Duodenal mucosa (tissue), 2 donors: Measurements from ENCODE around the gene MRFAP1.
"Not testable (repeated sequence)": the region's sequence is repeated elsewhere in the genome, so short reads cannot be mapped to it uniquely, and the experiment has no call there.

Source experiments
- H3K27ac ChIP-seq: one replicate; pipeline ENCODE4 v1.7.0; 2013; ENCODE audit warnings: low read depth, low read length
- H3K27me3 ChIP-seq, 2 donors: one replicate each; pipeline ENCODE4 v1.7.0; 2013; ENCODE audit warnings: low read length in 2 of 2, control low read depth in 1 of 2; ENCODE audit not compliant: insufficient read depth in 2 of 2, control insufficient read depth in 1 of 2
- H3K36me3 ChIP-seq, 2 donors: one replicate each; pipeline ENCODE4 v1.7.0; 2013; ENCODE audit warnings: low read length in 2 of 2, control low read depth in 1 of 2; ENCODE audit not compliant: insufficient read depth in 2 of 2, control insufficient read depth in 1 of 2
- H3K4me1 ChIP-seq, 2 donors: one replicate each; pipeline ENCODE4 v1.7.0; 2013; ENCODE audit warnings: low read length in 2 of 2, control low read depth in 1 of 2; ENCODE audit not compliant: insufficient read depth in 2 of 2, control insufficient read depth in 1 of 2
- H3K4me3 ChIP-seq, 2 donors: one replicate each; pipeline ENCODE4 v1.7.0; 2013; ENCODE audit warnings: low read length in 2 of 2, low read depth in 1 of 2
- H3K9ac ChIP-seq, 2 donors: one replicate each; pipeline ENCODE4 v1.7.0; 2013; ENCODE audit warnings: low read length in 2 of 2, low read depth in 1 of 2
- H3K9me3 ChIP-seq, 2 donors: one replicate each; pipeline ENCODE4 v1.7.0; 2013; ENCODE audit warnings: low read length in 2 of 2, control low read depth in 1 of 2; ENCODE audit not compliant: control insufficient read depth in 1 of 2

Gene MRFAP1

GRCh38 chr4:6619116-6619465 is 21.4 kb upstream of the MRFAP1 start:
- H3K36me3 ChIP-seq, result peaks cover 14 to 46% of the 10 kb centered on the region in 2 donors
- no peak overlapping the region for H3K4me3 ChIP-seq
- H3K27ac ChIP-seq, result no peak overlapping the region
- H3K9me3 ChIP-seq, result no peaks in the 10 kb centered on the region
- H3K9ac ChIP-seq, result no peak overlapping the region
- H3K4me1 ChIP-seq, result no peaks in the 10 kb centered on the region
- H3K27me3 ChIP-seq, result no peaks in the 10 kb centered on the region

GRCh38 chr4:6619466-6620255 is 20.8 kb upstream of the MRFAP1 start:
- Histone ChIP-seq H3K4me3 (no peak overlapping the region), H3K9me3 (no peaks in the 10 kb centered on the region), H3K9ac (no peak overlapping the region), H3K4me1 (no peaks in the 10 kb centered on the region), H3K27me3 (no peaks in the 10 kb centered on the region), H3K27ac (no peak overlapping the region), H3K36me3 (peaks cover 14 to 41% of the 10 kb centered on the region in 2 donors)

GRCh38 chr4:6620296-6620695 is 20.2 kb upstream of the MRFAP1 start:
- Histone ChIP-seq H3K36me3 (peaks cover 14 to 38% of the 10 kb centered on the region in 2 donors), H3K4me1 (no peaks in the 10 kb centered on the region), H3K27me3 (no peaks in the 10 kb centered on the region), H3K9me3 (no peaks in the 10 kb centered on the region), H3K27ac (no peak overlapping the region), H3K4me3 (no peak overlapping the region), H3K9ac (no peak overlapping the region)

- Histone ChIP-seq H3K4me1 (no peaks in the 10 kb centered on the region), H3K4me3 (no peak overlapping the region), H3K36me3 (peaks cover 12 to 37% of the 10 kb centered on the region in 2 donors), H3K27ac (no peak overlapping the region), H3K9me3 (no peaks in the 10 kb centered on the region), H3K9ac (no peak overlapping the region), H3K27me3 (no peaks in the 10 kb centered on the region)
Measured at GRCh38 chr4:6620891-6621555, 19.5 kb upstream of the MRFAP1 start.

- Histone ChIP-seq H3K27me3 (no peaks in the 10 kb centered on the region), H3K4me1 (no peaks in the 10 kb centered on the region), H3K4me3 (no peak overlapping the region), H3K9ac (no peak overlapping the region), H3K27ac (no peak overlapping the region), H3K9me3 (no peaks in the 10 kb centered on the region), H3K36me3 (peaks cover 7 to 32% of the 10 kb centered on the region in 2 donors)
Measured at GRCh38 chr4:6621556-6621927, 18.9 kb upstream of the MRFAP1 start.

- Histone ChIP-seq H3K9ac (no peak overlapping the region), H3K9me3 (no peaks in the 10 kb centered on the region), H3K36me3 (peaks cover 0 to 22% of the 10 kb centered on the region in 2 donors), H3K4me3 (no peak overlapping the region), H3K4me1 (no peaks in the 10 kb centered on the region), H3K27ac (no peak overlapping the region), H3K27me3 (no peaks in the 10 kb centered on the region)
Measured at GRCh38 chr4:6622744-6623143, 17.7 kb upstream of the MRFAP1 start.

- no peak overlapping the region for H3K4me3 ChIP-seq
- H3K27ac ChIP-seq, result no peak overlapping the region
- H3K9ac ChIP-seq, result no peak overlapping the region
- peaks cover 0 to 4% of the 10 kb centered on the region in 2 donors for H3K36me3 ChIP-seq
- no peaks in the 10 kb centered on the region for H3K4me1 ChIP-seq
- H3K9me3 ChIP-seq, result no peaks in the 10 kb centered on the region
- no peaks in the 10 kb centered on the region for H3K27me3 ChIP-seq
Measured at GRCh38 chr4:6625256-6625655, 15.2 kb upstream of the MRFAP1 start.

- H3K27ac ChIP-seq, result no peak overlapping the region
- peaks cover 0 to 4% of the 10 kb centered on the region in 2 donors for H3K36me3 ChIP-seq
- H3K9me3 ChIP-seq, result no peaks in the 10 kb centered on the region
- H3K9ac ChIP-seq, result no peak overlapping the region
- H3K4me1 ChIP-seq, result no peaks in the 10 kb centered on the region
- H3K27me3 ChIP-seq, result no peaks in the 10 kb centered on the region
- no peak overlapping the region for H3K4me3 ChIP-seq
Measured at GRCh38 chr4:6626066-6626465, 14.4 kb upstream of the MRFAP1 start.

GRCh38 chr4:6627832-6628231 is 12.7 kb upstream of the MRFAP1 start:
- Histone ChIP-seq H3K4me1 (no peaks in the 10 kb centered on the region), H3K36me3 (no peaks in the 10 kb centered on the region), H3K9ac (no peak overlapping the region), H3K27me3 (no peaks in the 10 kb centered on the region), H3K9me3 (no peaks in the 10 kb centered on the region), H3K4me3 (no peak overlapping the region), H3K27ac (no peak overlapping the region)

GRCh38 chr4:6628484-6628883 is 12.0 kb upstream of the MRFAP1 start:
- not testable (repeated sequence) for H3K4me3 ChIP-seq, H3K9ac ChIP-seq, H3K9me3 ChIP-seq, H3K27ac ChIP-seq, H3K27me3 ChIP-seq, H3K36me3 ChIP-seq, H3K4me1 ChIP-seq
